ENCODE measurements around the gene RNF141.

The RNF141 gene

DNA sequence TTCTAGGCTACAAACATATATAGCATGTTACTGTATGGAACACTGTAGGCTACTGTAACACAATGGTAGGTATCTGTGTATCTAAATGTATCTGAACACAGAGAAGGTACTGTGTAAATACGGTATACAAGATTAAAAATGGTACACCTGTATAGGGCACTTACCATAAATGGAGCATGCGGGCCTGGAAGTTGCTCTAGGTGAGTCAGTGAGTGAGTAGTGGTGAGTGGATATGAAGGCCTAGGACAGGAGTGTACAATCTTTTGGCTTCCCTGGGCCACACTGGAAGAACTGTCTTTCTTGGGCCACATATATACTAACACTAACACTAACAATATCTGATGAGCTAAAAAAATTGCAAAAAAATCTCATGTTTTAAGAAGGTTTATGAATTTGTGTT lies 21.4 kb downstream of the RNF141 start:
- TF ChIP-seq, protein P1, sequence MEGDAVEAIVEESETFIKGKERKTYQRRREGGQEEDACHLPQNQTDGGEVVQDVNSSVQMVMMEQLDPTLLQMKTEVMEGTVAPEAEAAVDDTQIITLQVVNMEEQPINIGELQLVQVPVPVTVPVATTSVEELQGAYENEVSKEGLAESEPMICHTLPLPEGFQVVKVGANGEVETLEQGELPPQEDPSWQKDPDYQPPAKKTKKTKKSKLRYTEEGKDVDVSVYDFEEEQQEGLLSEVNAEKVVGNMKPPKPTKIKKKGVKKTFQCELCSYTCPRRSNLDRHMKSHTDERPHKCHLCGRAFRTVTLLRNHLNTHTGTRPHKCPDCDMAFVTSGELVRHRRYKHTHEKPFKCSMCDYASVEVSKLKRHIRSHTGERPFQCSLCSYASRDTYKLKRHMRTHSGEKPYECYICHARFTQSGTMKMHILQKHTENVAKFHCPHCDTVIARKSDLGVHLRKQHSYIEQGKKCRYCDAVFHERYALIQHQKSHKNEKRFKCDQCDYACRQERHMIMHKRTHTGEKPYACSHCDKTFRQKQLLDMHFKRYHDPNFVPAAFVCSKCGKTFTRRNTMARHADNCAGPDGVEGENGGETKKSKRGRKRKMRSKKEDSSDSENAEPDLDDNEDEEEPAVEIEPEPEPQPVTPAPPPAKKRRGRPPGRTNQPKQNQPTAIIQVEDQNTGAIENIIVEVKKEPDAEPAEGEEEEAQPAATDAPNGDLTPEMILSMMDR (IDR thresholded peaks at IDR 0.05; ENCODE audit: insufficient read depth, low read depth, low read length, missing control alignments): no peak
- no peak overlapping the region for H3K4me3 ChIP-seq (ENCODE audit: low read length)
- peak; percentile 72 for DNase-seq (ENCODE audit: low read depth)

DNA sequence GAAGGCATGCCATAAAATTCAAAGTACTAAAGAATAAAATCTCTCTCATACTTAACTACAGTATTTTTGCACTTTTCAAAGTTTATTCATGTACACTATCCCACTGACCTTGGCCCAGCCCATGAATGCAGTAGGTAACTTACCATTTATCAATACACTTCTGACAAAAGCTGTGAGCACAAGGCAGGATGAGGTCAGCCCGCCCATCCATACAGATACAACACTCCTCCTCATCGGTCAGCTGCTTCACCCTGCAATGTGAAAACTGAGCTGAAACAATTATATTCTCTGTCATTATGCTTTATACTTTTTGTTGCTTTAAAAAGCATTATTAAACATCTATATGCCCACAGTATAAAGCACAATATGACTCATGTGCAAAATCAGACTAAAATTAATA lies 22.1 kb downstream of the RNF141 start:
- no peak overlapping the region for H3K4me3 ChIP-seq (ENCODE audit: low read length)
- no peak for DNase-seq (ENCODE audit: low read depth)
- TF ChIP-seq, protein P1 (IDR thresholded peaks at IDR 0.05; ENCODE audit: insufficient read depth, low read depth, low read length, missing control alignments): no peak

DNA sequence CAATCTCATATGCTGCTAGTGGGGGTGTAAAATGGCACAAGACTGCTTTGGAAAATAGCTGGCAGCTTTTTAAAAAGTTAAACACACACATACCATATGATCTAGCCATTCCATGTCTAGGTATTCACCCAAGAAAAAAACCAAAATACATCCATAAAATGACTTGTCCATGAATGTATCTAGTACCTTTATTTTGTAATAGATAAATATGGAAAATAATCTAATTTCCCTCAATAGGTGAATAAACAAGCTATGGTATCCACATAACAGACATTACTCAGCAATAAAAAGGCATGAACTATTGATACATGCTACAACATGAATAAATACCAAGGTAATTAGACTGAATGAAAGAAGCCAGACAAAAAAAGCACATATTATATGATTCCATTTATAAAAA lies 22.9 kb downstream of the RNF141 start:
- TF ChIP-seq, protein P1 (IDR thresholded peaks at IDR 0.05; ENCODE audit: insufficient read depth, low read depth, low read length, missing control alignments): no peak
- DNase-seq (ENCODE audit: low read depth): peak; percentile 71
- H3K4me3 ChIP-seq (ENCODE audit: low read length): no peak overlapping the region

DNA sequence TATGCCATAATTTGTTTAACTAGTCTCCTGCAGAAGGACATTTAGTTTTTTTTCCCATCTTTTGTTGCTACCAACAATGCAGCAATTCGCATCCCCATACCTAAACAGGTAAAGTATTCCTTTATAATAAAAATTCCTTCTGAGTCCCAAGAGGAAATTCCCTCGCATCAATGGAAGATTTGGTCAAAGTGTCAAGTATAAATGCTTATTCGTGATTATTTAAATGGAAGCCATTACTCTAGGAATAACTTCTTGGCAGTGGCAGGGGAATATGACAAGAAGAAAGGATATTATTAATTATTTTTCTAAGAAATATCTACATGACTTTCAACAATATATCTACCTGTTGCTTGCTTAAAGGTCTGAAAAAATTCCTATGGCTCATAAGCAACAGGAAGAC lies 25.6 kb downstream of the RNF141 start:
- TF ChIP-seq, protein P1 (IDR thresholded peaks at IDR 0.05; ENCODE audit: insufficient read depth, low read depth, low read length, missing control alignments): no peak
- no peak overlapping the region for H3K4me3 ChIP-seq (ENCODE audit: low read length)

DNA sequence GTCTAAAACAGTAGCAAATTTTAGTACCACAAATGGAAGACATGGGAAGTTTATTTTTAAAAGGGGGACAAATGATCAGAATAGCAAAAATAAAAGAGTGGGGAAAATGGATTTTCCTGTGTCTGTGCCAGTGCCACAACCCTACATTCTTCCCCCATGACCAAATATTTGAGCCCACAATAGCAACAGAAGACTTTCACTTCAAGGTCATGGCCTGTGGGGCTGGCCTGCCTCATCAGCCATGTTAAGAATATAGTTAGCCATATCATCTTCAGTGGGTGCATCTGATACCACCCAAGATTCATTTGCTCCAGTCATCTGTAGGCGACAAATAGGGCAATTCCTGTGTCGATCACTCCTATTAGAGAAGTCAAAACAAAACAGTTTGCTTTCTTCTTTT lies 26.3 kb downstream of the RNF141 start:
- TF ChIP-seq, protein P1 (IDR thresholded peaks at IDR 0.05; ENCODE audit: insufficient read depth, low read depth, low read length, missing control alignments): no peak
- DNase-seq (ENCODE audit: low read depth): no peak
- H3K4me3 ChIP-seq (ENCODE audit: low read length): no peak overlapping the region

More for the DNA sequence above, 25.6 kb downstream of the RNF141 start:
- DNase-seq (ENCODE audit: low read depth): no peak

DNA sequence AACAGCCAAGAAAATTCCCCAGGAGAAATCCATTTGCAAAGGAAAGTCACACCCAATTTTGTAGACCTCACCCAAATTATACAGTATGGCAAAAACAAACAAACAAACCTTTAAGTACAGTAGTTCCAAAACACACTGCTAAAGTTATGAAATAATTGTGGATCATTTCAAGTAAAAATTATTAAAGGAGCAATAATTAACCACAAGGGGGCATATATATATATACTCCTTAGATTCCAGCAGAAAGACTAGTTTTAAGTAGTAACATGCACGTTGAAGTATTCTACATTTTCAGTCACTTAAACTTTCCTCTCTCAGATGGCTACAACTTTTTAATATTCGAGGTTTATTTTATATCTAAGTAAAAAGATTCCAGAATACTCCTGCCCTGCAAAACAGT lies 26.8 kb downstream of the RNF141 start:
- TF ChIP-seq, protein P1 (IDR thresholded peaks at IDR 0.05; ENCODE audit: insufficient read depth, low read depth, low read length, missing control alignments): peak; percentile 14
- peak; percentile 30 for DNase-seq (ENCODE audit: low read depth)
- no peak overlapping the region for H3K4me3 ChIP-seq (ENCODE audit: low read length)

DNA sequence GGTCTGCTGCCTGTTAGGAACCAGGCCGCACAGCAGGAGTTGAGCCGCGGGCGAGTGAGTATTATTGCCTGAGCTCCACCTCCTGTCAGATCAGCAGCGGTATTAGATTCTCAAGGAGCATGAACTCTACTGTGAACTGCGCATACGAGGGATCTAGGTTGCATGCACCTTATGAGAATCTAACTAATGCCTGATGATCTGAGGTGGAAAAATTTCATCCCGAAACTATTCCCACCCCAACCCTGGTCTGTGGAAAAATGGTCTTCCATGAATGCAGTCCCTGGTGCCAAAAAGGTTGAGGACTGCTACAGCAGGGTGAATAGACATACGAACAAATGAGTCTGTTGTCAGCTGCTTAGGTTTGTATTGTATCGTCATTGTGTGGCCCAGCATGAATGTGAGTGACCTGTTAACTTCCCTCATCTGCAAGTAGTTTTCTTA lies 29.8 kb downstream of the RNF141 start:
- TF ChIP-seq, protein P1 (IDR thresholded peaks at IDR 0.05; ENCODE audit: insufficient read depth, low read depth, low read length, missing control alignments): no peak
- DNase-seq (ENCODE audit: low read depth): no peak
- H3K4me3 ChIP-seq (ENCODE audit: low read length): no peak overlapping the region
